ENCODE data around the gene MAML2.

The MAML2 gene

GRCh38 chr11:96207459-96208449 is 135.2 kb downstream of the MAML2 start:
- no peak for DNase-seq (ENCODE audit: low spot score)

- no peak for DNase-seq (ENCODE audit: low spot score)
Measured at GRCh38 chr11:96206955-96207354, 136.0 kb downstream of the MAML2 start.

GRCh38 chr11:96205460-96205809 is 137.6 kb downstream of the MAML2 start:
- DNase-seq (ENCODE audit: low spot score), result no peak

GRCh38 chr11:96204721-96205459 is 138.1 kb downstream of the MAML2 start:
- DNase-seq (ENCODE audit: low spot score), result no peak

- DNase-seq (ENCODE audit: low spot score), result no peak
Measured at GRCh38 chr11:96204366-96204659, 138.7 kb downstream of the MAML2 start.

- DNase-seq (ENCODE audit: low spot score), result no peak
Measured at GRCh38 chr11:96203567-96204365, 139.2 kb downstream of the MAML2 start.

GRCh38 chr11:96200243-96200642 is 142.8 kb downstream of the MAML2 start:
- DNase-seq (ENCODE audit: low spot score), result peak; percentile 73

GRCh38 chr11:96199563-96200025 is 143.4 kb downstream of the MAML2 start:
- no peak for DNase-seq (ENCODE audit: low spot score)

- DNase-seq (ENCODE audit: low spot score), result no peak
Measured at GRCh38 chr11:96197801-96198701, 144.9 kb downstream of the MAML2 start.

GRCh38 chr11:96197103-96197502 is 145.9 kb downstream of the MAML2 start:
- DNase-seq (ENCODE audit: low spot score), result no peak

- no peak for DNase-seq (ENCODE audit: low spot score)
Measured at GRCh38 chr11:96196181-96196662, 146.8 kb downstream of the MAML2 start.

GRCh38 chr11:96195671-96196070 is 147.3 kb downstream of the MAML2 start:
- no peak for DNase-seq (ENCODE audit: low spot score)

GRCh38 chr11:96194581-96195374 is 148.2 kb downstream of the MAML2 start:
- DNase-seq (ENCODE audit: low spot score), result no peak

- DNase-seq (ENCODE audit: low spot score), result no peak
Measured at GRCh38 chr11:96193745-96194443, 149.1 kb downstream of the MAML2 start.

GRCh38 chr11:96191752-96192151 is 151.2 kb downstream of the MAML2 start:
- no peak for DNase-seq (ENCODE audit: low spot score)

- DNase-seq (ENCODE audit: low spot score), result no peak
Measured at GRCh38 chr11:96189351-96189750, 153.6 kb downstream of the MAML2 start.

GRCh38 chr11:96188243-96189006 is 154.6 kb downstream of the MAML2 start:
- DNase-seq (ENCODE audit: low spot score), result peak; percentile 65

GRCh38 chr11:96187822-96188221 is 155.2 kb downstream of the MAML2 start:
- DNase-seq (ENCODE audit: low spot score), result peak; percentile 64

GRCh38 chr11:96186806-96187205 is 156.2 kb downstream of the MAML2 start:
- no peak for DNase-seq (ENCODE audit: low spot score)
